Mesothelial cell of epicardium (in vitro differentiated cells): ENCODE results near the gene ATXN1L. TPM values are rescaled to one million over a fixed set of nuclear protein-coding genes. Genes with fewer than 3 reads are reported as not detected.

ENCODE experiments used
- DNase-seq, 2 experiments: peaks; one replicate each; pipeline ENCODE4 v3.0.0; 2021; ENCODE audit warnings: low spot score in 2 of 2; ENCODE audit not compliant: unreplicated experiment in 2 of 2
- H3K27ac Mint-ChIP-seq: 2 replicates; pipeline ENCODE4 v1.8.0; 2021; ENCODE audit warnings: mixed read lengths
- H3K27me3 Mint-ChIP-seq: 2 replicates; pipeline ENCODE4 v1.8.0; 2021; ENCODE audit warnings: low read depth, mixed read lengths
- H3K36me3 Mint-ChIP-seq: 2 replicates; pipeline ENCODE4 v1.8.0; 2021; ENCODE audit warnings: mixed read lengths
- H3K4me1 Mint-ChIP-seq: 2 replicates; pipeline ENCODE4 v1.8.0; 2021; ENCODE audit warnings: mixed read lengths
- H3K4me3 Mint-ChIP-seq: 2 replicates; pipeline ENCODE4 v1.8.0; 2021; ENCODE audit warnings: mild to moderate bottlenecking, moderate library complexity, mixed read lengths
- H3K9me3 Mint-ChIP-seq: 2 replicates; pipeline ENCODE4 v1.8.0; 2021; ENCODE audit warnings: mixed read lengths
- CTCF ChIP-seq: fragments of 200-600 bp; sonication (generic); IDR thresholded peaks from one replicate; pipeline ENCODE4 v1.5.0; 2021; ENCODE audit warnings: antibody characterized with exemption; ENCODE audit not compliant: unreplicated experiment
- total RNA-seq: library from RNA; stranded (reverse); gene quantifications from 3 replicates; pipeline ENCODE4 v1.2.1, GENCODE V29; 2021

ATXN1L gene
- total RNA-seq, 1 donor from 2014 or later = 32.5 TPM

- no peak overlapping the region for H3K27ac Mint-ChIP-seq
- no peak for TF ChIP-seq CTCF
- no peaks in the 10 kb centered on the region for H3K9me3 Mint-ChIP-seq
- DNase-seq = no peak
- H3K36me3 Mint-ChIP-seq = peaks cover 22% of the 10 kb centered on the region
- peaks cover 10% of the 10 kb centered on the region for H3K4me1 Mint-ChIP-seq
- no peaks in the 10 kb centered on the region for H3K27me3 Mint-ChIP-seq
- no peak overlapping the region for H3K4me3 Mint-ChIP-seq
These were observed 6.0 kb downstream of the ATXN1L start for GRCh38 chr16:71851746-71852145.

- Mint-ChIP-seq H3K27ac (no peak overlapping the region), H3K36me3 (peaks cover 22% of the 10 kb centered on the region), H3K4me3 (no peak overlapping the region), H3K4me1 (peaks cover 6% of the 10 kb centered on the region), H3K27me3 (no peaks in the 10 kb centered on the region), H3K9me3 (no peaks in the 10 kb centered on the region)
- DNase-seq = no peak
- no peak for TF ChIP-seq CTCF
These were observed 6.4 kb downstream of the ATXN1L start for GRCh38 chr16:71852158-71852557.

GRCh38 chr16:71852561-71852960, 6.8 kb downstream of the ATXN1L start:
- Mint-ChIP-seq H3K4me3 (no peak overlapping the region), H3K27ac (no peak overlapping the region), H3K9me3 (no peaks in the 10 kb centered on the region), H3K27me3 (no peaks in the 10 kb centered on the region), H3K36me3 (peaks cover 22% of the 10 kb centered on the region), H3K4me1 (peaks cover 2% of the 10 kb centered on the region)
- TF ChIP-seq CTCF = no peak
- no peak for DNase-seq

GRCh38 chr16:71853413-71853812, 7.6 kb downstream of the ATXN1L start:
- H3K36me3 Mint-ChIP-seq = peaks cover 18% of the 10 kb centered on the region
- no peaks in the 10 kb centered on the region for H3K4me1 Mint-ChIP-seq
- H3K9me3 Mint-ChIP-seq = no peaks in the 10 kb centered on the region
- H3K27me3 Mint-ChIP-seq = no peaks in the 10 kb centered on the region
- no peak overlapping the region for H3K4me3 Mint-ChIP-seq
- DNase-seq = no peak
- TF ChIP-seq CTCF = no peak
- H3K27ac Mint-ChIP-seq = no peak overlapping the region

GRCh38 chr16:71854369-71854948, 8.7 kb downstream of the ATXN1L start:
- Mint-ChIP-seq H3K4me3 (no peak overlapping the region), H3K36me3 (peaks cover 20% of the 10 kb centered on the region), H3K4me1 (no peaks in the 10 kb centered on the region), H3K27me3 (no peaks in the 10 kb centered on the region), H3K9me3 (no peaks in the 10 kb centered on the region), H3K27ac (no peak overlapping the region)
- TF ChIP-seq CTCF = no peak
- DNase-seq = no peak
